ENCODE data around the gene PPP1R13B.
"Not testable (repeated sequence)": the region's sequence is repeated elsewhere in the genome, so short reads cannot be mapped to it uniquely, and the experiment has no call there.

Gene PPP1R13B

DNA sequence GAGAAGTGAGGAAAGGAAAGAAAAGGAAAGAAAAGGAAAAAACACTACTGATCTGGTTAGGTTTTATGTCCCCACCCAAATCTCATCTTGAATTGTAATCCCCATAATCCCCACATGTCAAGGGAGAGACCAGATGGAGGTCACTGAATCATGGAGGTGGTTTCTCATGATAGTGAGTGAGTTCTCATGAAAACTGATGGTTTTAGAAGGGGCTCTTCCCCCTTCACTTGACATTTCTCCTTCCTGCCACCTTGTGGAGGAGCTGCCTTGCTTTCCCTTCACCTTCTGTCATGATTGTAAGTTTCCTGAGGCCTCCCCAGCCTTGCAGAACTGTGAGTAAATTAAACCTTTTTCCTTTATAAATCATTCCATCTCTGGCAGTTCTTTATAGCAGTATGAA is 54.2 kb downstream of the PPP1R13B start:
- peak; percentile 20 for DNase-seq (ENCODE audit: low read depth)

DNA sequence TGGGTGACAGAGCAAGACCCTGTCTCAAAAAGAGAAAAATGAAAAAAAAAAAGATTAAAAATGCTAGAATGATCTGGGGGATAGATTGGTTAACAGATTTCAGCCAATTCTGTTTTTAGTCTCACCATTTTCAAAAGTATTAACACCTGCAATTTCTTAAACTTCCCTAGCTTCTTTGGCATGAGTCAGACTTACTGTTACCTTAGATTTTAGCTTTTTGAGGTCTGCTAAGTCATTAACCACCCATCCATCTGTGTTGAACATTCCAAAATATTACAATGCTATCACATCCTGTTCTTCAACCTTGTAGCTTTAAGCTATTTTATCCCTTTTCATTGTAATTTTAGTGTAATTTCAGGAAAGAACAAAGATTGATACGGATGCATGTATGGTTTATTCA is 59.3 kb downstream of the PPP1R13B start:
- no peak for DNase-seq (ENCODE audit: low read depth)

DNA sequence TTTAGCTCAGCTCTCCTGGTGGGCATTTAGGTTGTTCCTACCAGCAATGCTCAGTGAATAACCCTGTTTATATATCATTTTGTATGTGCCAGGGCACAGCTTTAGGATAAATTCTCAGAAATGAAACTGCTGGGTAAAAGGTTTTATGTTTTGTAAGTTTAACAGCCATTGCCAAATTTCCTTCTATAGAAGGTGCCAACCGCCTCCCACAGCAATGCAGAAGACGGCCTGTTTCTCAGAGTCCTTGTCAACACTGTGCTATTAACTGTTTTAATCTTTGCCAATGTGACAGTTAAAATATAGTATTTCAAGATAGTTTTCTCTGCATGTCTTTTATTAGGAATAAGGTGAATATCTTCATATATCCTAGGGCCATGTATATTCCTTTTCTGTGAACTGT is 65.0 kb downstream of the PPP1R13B start:
- no peak for DNase-seq (ENCODE audit: low read depth)

DNA sequence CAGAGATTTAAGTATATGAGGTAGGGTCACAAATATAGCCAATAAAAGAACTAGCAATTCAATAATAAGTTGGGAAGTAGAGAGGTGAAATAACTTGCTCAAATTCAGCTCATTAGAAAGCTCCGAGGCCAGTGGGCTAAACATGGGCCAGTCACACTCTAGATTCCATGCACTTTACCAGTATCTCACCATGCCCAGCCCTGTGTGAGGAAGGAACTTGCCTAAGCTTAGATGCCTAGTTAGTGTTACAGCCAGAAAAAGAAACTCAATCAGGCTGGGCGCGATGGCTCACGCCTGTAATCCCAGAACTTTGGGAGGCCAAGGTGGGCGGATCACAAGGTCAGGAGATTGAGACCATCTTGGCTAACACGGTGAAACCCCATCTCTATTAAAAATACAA is 71.1 kb downstream of the PPP1R13B start:
- not testable (repeated sequence) for DNase-seq (ENCODE audit: low read depth)

DNA sequence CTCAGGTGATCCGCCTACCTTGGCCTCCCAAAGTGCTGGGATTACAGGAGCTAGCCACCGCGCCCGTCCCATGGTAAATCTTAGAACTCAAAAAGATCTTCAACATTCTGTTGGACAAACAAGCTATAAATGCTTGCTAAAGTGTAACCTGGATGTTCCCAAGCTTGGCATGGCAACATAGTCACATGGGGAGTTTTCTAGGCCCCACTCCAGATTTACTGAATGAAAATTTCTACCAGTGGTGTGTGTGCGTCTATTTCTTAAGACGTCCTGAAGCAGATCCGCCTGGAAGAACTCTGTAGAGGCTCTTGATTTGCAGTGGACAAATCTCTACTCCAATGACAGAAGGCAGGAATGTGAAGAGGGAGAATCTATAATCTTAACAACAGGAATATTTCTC is 71.9 kb downstream of the PPP1R13B start:
- DNase-seq (ENCODE audit: low read depth), result no peak

DNA sequence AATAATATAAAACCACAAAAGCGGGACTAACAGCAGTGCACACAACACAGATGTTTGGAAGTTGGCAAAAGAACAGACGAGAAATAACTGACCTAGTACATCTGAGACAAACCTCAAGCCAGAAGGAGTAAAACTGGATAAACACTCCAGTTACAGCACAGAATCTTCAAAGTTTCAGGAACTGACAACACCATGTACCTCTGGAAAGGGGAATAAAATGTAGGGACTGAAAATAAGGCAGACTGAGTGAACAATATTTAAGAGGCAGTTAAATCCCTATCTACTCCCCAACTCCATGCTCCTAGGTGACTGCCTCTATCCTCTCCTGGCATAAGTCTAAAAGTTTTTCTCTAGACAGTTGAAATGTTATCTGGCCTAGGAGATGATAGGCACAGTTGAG is 73.9 kb downstream of the PPP1R13B start:
- no peak for DNase-seq (ENCODE audit: low read depth)

DNA sequence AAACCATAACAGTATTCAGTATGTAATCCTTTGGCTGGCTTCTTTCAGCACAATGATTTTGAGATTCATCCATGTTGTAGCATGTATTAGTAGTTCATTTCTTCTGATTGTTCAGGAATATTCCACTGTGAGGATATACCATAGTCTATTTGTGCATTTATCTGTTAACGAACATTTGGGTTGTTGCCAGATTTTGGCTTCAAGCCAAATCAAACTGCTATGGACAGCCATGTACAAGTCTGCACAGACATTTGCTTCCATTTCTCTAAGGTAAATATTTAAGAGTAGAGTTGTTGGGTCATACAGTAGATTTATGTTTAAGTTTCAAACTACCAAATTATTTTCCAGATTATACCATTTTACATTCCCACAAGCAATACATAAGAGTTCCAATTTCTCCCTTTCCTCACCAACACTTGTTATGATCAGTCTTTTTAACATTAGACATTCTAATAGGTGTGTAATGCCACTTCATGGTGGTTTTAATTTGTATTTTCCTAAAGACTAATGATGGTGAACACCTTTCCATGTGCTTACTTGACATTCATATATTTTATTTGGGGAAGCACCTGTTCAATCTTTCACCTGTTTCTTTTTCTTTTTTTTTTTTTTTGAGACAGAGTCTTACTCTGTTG is 75.2 kb downstream of the PPP1R13B start:
- DNase-seq (ENCODE audit: low read depth), result no peak

DNA sequence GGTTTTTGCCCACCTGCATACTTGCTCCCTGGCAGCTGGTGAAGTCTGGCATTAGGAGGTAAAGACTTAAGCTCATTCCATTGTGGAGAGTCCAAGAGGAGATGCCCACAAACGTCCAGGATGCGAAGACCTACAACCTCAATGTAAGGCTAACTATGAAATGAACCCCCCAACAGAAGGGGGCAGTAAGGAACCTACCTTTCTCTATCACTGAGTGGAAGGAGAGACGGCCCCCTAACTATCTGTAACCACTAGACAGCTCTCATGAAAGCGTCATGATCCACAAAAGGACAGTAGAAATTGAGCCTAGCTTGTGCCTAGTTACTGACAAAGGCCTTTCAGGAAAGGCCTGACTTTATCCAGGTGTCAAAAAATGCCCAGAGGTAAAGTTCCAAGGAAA is 76.5 kb downstream of the PPP1R13B start:
- peak; percentile 24 for DNase-seq (ENCODE audit: low read depth)

DNA sequence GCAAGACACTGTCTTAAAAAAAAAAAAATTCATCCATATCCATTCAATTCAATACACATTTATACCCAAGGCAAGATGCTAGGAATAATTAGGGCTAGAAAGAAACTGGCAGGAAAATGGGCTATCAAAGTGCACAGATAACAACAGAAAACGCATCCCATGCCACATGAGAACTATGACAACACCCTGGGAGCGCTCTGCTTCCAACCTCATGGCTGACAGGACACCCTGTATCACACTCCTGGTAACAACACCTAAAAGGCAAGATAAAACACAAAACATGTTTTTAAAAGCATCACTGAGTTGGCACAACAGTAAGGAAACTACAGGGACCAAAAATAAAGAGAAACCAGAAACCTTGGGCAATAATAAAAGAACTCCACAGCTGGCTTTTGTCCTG is 76.9 kb downstream of the PPP1R13B start:
- DNase-seq (ENCODE audit: low read depth), result no peak

DNA sequence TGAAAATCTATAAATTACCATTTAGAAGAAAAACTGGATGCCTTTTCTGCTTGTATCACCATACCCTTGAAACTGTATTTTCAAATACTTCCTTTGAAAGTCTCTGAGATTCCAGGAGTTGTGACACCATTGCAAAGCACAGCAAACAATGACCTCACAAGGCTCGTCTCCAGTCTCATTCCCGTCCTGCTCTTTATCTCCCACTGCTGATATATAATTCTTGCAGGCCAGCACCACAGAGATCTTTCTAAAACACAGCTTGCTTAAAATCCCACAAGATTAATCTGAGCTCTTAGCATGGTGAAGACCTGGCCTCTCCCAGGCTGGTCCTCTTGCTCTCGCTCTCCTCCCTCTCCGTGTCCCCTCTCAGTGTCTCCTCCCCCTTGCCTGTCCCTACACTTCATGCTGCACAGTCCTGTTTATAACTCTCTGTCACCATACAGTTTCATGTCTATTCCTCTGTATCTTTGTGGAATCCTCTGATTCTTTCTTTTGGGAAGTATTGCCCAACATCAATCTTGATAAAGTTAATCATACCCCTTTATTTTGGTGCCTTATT is 80.0 kb downstream of the PPP1R13B start:
- no peak for DNase-seq (ENCODE audit: low read depth)

DNA sequence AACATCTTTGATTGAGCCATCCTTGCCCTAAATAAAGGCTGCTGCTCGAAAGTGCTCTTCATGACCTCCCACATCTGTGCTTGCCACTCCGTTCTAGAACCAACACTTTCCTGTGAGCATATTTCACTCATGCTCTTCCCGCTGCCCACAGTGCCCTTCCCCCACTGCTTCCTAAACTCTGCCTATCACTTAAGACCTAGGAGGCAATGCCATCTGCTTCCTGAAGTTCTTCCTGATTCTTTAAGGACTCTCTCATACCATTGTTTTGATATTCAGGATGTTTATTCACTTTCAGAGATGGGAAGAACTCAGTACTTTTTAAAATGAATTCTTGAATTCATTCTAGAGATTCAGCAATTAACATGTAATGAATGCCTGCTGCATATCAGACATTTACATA is 81.8 kb downstream of the PPP1R13B start:
- no peak for DNase-seq (ENCODE audit: low read depth)

DNA sequence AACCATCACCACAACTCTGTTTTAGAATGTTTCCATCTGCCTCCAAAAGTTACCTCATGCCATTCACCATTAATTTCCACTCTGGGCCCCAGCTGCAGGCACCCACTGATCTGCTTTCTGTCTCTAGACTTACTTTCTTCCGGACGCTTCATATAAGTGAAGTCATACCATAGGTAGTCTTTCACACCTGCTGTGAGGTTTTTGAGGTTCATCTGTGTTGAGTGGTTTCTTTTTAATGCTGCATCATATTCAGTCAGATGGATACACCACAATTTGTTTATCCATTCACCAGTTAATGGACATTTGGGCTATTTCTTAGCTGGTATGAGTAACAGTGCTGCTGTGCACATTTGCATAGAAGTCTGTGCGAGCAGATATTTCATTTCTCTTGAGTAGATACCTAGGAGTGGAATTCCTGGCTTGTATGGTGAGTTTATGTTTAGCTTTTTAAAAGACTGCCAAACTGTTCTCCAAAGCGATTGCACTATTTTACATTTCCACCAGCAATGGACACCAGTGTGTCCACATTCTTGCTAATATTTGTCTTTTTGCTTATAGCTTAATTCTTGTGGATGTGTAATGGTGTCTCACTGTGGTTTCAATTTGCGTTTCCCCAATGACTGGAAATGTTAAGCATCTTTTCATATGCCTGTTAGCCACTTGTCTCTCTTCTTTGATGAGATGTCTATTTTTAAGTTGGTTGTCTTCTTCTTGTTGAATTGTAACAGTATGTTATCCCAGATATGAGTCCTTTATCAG is 83.5 kb downstream of the PPP1R13B start:
- DNase-seq (ENCODE audit: low read depth), result no peak

DNA sequence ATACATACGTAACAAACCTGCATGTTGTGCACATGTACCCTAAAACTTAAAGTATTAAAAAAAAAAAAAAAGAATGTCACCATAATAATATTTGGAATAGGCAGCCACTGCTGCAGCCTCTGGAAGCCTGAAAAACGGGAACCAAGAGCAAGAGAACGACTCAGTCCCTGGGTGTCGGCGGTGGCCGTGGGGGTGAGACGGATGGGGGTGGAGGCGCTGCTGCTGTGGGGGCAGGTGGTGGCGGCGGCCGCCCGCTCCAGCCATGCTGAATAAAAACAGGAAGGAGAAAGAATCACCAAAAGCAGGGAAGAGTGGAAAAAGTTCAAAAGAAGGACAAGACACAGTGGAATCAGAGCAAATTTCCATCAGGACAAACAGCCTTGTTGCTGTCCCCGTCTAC is 84.8 kb downstream of the PPP1R13B start:
- no peak for DNase-seq (ENCODE audit: low read depth)

DNA sequence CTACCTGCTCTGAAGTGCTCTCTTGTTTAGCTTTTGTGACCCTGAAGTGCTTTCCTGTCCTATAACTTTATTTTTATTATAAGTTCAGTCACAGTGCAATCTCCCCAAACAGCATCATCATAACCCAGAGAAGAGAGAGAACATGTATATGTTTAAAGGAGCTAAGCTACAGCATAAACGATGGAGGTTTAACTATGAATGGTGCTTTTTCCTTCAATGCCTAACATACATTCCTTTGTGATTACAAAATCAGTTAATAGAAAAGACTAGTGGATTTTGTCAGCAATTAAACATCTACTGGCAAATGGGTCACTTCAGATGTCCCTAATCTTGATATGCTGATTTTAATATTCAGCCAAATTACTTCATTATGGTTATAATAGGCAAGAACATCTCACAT is 85.3 kb downstream of the PPP1R13B start:
- DNase-seq (ENCODE audit: low read depth), result peak; percentile 39

DNA sequence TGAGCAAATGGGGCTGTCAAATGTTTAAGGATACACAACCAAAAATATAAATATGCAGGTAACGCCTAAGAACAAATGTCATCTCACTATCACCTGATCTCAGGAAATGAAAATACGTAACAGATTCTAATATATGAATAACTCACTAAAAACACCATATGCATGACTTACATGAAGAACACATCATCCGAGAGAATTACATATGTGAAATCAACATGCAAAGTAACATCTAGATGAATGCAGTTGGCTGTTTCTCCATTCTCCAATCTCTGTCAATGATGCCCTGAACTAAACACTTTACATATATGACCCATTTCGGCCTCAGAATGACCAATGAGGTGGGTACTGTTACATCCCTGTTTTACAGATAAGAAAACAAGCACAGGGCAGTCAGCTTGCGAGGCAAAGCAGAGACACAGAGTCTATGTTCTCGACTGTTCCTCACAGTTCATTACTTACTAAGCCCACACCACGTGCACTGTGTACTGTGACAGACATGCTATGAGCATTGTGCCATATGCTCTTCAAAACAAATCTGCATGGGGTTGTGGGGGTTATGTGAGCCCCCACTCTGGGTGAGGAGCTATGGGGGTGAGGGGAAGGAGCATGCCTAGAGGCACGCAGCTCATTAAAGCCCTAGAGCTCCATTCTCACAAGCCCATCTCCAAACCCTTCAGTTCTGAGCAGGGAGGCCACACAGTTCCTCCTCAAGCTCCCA is 89.2 kb downstream of the PPP1R13B start:
- no peak for DNase-seq (ENCODE audit: low read depth)

DNA sequence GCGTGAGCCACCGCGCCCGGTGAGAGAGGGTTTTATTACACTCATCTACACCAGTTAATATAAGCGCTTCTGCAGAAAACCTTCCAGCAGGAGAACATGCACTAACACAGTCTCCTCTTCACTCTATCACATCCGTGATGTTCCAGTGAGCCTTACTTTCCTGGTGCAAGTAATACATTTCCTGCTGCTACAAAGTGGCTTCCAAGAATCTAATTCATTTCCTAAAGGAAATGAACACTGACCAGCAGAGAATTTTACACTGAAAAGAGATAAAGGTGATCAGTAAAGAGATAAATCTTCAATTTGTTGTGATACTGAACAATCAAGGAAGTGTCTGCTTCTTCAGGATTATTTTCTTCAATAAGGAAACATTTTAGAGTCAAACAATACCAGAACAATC is 92.3 kb downstream of the PPP1R13B start:
- DNase-seq (ENCODE audit: low read depth), result no peak

DNA sequence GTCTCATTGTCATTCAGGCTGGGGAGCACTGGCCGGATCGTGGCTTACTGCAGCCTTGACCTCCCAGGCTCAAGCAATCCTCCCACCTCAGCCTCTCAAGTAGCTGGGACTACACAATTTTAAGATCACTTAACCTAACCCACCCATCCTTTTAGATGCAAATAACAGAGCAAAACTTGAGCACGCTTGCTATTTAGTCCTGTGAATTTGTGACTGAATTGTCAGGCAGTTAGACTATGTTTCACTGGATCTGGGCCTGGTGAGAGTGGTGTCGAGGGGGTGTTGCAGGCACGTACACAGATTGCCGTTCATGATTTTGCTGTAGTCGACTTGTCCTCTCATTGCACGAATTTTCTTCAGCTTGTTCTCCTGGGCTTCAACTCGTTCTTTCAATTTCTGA is 93.6 kb downstream of the PPP1R13B start:
- no peak for DNase-seq (ENCODE audit: low read depth)

DNA sequence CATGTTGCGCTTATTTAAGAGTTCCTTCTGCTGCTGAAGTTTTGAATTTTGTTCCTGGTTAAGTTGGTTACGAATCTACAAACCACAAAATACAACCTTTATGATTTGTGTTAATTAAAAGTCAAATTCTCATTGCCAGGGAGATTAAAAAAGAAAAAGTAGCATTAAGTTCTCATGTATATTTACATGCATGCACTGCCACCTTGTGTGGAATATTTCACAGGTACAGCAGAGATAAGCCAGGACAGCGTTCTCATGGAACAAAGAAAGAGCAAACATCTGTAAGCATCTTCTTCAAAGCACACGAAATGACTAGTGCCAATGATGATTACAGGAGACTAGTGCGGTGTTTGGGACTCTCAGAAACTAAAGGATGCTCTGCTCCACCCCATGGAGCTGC is 97.5 kb downstream of the PPP1R13B start:
- DNase-seq (ENCODE audit: low read depth), result no peak

DNA sequence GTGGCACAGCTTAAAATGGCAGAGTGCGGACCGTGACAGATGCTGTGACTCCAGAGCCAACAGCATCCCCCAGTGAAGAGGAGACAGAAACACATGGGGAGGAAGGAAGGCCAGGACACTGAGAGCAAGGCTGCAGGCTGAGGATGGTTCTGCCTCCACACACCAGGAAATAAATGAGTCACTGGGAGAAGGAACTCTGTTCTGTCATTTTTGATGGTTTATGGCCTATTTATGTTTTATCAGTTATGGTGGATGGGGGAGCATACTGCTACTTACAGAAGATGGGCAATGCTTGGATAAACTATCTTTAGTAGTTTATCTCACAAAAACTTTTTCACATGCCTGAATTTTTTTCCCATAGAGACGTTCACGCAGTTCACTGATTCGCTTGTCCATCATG is 97.9 kb downstream of the PPP1R13B start:
- peak; percentile 22 for DNase-seq (ENCODE audit: low read depth)

DNA sequence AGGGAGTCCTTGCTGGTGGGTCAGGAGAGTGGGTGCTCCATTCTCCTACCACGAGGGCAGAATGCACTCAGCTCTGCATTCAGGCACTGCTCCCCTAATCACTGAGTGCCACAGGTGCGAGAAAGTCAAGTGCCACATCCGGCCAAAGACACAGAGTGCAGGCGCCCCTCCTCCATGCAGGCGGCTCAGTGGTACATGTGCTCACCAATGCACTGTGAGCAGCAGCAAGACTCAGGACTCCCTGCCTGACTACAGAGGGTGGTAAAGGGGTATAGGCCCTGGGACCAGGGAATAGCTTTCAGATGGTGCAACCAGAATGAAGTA is 98.9 kb downstream of the PPP1R13B start:
- DNase-seq (ENCODE audit: low read depth), result no peak

DNA sequence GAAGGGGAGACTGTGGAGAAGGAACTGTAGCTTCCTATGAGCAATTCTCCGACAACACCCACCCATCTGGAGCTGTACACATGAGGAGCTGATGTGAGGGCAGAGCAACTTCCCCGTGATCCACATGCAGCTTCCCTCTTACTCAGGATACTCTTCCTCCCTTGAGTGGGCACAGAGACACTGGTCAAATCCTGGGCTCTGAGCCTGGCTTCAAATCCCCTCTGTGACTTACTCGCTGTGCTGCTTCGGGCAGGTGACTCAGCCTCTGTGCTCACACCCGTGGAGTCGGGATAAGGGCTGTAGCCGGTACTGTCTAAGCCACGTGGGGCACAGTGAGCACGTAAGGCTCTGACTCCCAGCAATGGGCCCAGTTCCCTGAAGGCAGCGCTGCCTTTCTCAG is 100.7 kb downstream of the PPP1R13B start:
- DNase-seq (ENCODE audit: low read depth), result peak; percentile 88

DNA sequence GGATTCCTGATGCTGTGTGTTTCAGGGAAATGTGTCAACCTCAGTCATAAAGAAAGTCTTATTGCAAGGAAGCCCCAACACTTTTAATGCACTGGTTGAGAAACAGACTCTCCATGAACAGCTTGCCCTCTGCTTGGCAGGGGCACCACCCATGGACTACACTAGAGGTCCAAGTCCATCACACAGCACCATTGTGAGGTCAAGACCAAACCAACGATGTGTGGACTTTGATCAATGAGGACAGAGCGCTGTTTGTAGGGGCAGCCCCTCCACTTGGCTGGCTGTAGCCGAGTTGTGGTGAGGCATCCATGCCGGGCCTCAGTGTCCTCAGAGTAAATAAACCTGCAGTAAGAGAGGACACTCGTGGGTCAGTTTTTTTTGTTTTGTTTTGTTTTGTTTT is 102.0 kb downstream of the PPP1R13B start:
- DNase-seq (ENCODE audit: low read depth), result no peak
